Measurements from ENCODE around the gene TK1.
"Not testable (repeated sequence)": the region's sequence is repeated elsewhere in the genome, so short reads cannot be mapped to it uniquely, and the experiment has no call there.

The TK1 gene

DNA sequence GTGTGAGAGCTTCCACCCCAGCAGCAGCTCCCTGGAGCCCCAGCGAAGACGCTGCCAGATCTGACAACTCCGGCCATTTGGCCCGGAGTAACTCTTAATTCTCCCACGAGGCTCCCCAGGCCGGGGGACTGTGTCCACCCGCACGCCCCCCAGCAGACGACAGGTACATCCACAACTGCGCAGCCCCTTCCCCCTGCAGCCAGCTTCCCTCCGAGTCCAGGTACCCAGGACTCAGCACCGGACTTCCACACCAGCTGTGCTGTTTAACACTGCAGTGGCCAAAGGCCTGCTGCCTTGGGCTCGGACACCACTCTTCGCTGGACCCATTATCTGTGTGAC lies 11.2 kb downstream of the TK1 start:
- no peak for DNase-seq

DNA sequence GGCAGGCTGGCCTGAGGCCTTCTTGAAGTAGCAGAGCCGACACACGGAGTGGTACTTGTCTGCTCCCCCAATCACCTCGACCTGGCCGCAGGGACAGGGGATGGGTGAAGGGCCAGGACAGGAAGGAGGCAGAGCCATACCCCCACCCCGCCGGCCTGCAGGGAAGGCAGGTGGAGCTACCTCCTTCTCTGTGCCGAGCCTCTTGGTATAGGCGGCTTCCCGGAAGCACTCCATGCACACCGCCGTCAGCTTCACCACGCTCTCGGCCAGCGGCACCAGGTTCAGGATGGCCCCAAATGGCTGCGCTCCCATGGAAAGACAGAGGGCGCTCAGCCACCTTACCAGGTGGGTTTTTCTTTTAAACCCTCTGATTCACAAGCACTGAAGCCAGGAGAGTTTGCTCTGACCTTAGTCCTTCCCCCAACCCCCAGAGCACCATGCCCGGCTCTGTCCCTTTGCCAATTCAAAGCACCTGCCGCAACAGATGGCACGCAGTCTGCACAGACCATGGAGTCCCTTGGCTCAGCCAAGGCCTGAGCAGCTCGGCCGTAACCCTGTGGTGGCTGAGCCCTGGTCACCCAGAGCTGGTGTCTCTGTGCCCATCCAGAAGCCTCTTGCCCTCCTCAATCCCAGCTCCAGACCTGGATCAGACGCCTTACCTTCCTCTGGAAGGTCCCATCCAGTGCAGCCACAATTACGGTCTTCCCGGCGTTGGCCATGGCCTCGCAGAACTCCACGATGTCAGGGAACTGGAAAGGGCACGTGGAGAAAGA lies 11.8 kb downstream of the TK1 start:
- DNase-seq, result no peak

DNA sequence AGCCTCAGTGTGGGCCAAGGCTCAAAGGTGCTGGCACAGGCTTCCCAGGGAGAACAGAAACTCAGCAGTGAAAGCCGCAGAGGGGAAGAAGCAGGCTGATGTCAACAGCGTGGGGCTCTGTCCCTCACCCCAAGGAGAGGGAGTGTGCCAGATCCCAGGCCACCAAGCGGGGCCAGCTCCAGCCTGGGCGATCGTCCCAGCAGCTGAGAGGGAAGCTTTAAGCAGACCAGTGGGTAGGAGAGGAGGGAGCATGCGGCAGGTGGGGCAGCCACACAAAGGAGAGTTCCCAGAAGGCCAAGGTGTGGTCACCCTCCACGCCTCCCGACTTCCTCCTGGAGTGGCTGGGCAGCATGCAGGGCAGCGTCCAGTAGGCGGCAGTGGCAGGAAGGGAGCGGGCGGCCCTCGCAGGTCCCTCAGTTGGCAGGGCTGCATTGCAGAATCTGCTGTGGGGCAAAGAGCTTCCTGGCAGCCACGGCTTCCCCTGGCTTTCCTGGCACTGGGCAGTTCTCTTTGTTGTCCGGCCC lies 12.4 kb downstream of the TK1 start:
- no peak for DNase-seq

DNA sequence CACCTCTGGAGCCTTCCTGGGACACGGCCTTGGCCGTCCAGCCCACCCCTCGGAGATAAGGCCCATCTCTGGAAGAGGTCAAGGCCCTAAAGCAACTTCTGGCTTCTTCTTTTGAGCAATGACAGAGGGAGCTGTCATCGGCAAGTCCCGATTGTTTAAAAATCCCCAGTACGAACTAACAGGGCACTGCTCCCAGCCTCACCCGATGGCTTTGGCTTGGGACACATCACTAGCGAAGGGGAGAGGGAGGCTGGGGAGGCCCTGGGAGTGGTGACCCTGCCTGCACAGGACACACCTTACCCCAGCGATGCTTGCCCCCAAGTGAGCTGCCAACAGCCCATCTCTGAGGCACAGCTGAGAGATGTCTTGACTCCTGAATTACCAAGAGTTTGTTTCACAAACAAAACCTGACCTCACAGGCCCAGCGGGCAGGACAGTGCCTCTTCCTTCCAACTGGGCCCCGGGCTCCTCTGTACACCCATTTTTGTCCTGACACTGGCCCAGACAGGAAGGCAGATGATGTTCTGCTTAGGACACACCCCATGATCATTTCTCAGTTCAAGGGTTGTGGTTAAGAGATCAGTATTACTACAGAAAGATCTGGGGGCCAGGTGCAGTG lies 13.6 kb downstream of the TK1 start:
- DNase-seq, result peak; percentile 42

DNA sequence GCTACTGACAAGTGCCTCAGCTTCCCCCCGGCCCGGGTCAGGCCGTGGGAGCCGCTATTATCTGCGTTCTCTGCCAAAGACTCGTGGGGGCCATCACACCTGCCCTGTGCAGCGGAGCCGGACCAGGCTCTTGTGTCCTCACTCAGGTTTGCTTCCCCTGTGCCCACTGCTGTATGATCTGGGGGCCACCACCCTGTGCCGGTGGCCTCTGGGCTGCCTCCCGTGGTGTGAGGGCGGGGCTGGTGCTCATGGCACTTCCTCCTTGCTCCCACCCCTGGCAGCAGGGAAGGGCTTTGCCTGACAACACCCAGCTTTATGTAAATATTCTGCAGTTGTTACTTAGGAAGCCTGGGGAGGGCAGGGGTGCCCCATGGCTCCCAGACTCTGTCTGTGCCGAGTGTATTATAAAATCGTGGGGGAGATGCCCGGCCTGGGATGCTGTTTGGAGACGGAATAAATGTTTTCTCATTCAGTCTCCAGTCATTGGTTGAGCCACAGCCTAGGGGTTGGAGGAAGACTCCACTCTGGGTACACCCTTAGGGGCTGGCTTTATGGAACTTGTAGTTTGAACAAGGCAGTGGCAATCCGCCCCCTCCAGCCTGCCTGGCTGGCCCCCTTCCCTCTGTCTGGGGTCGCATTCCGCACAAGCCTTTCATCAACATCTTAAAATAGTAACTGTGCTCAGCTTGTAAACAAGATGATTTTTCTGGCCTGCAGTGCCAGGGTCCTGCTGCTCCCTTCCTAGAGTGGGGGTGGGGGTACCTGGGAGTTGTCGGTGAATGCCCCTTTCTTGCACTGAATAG lies 14.4 kb downstream of the TK1 start:
- DNase-seq, result no peak

DNA sequence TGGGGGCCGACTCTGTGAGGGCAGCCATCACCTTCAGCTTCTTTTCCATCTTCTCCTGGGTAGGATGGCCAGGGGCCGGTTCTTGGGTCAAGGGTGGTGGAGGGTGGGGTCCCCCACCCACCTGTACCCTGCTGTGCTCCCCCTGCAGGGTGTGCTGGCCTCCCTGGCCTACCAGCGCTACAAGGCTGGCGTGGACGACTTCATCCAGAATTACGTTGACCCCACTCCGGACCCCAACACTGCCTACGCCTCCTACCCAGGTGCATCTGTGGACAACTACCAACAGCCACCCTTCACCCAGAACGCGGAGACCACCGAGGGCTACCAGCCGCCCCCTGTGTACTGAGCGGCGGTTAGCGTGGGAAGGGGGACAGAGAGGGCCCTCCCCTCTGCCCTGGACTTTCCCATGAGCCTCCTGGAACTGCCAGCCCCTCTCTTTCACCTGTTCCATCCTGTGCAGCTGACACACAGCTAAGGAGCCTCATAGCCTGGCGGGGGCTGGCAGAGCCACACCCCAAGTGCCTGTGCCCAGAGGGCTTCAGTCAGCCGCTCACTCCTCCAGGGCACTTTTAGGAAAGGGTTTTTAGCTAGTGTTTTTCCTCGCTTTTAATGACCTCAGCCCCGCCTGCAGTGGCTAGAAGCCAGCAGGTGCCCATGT lies 15.1 kb downstream of the TK1 start:
- DNase-seq, result not testable (repeated sequence)

DNA sequence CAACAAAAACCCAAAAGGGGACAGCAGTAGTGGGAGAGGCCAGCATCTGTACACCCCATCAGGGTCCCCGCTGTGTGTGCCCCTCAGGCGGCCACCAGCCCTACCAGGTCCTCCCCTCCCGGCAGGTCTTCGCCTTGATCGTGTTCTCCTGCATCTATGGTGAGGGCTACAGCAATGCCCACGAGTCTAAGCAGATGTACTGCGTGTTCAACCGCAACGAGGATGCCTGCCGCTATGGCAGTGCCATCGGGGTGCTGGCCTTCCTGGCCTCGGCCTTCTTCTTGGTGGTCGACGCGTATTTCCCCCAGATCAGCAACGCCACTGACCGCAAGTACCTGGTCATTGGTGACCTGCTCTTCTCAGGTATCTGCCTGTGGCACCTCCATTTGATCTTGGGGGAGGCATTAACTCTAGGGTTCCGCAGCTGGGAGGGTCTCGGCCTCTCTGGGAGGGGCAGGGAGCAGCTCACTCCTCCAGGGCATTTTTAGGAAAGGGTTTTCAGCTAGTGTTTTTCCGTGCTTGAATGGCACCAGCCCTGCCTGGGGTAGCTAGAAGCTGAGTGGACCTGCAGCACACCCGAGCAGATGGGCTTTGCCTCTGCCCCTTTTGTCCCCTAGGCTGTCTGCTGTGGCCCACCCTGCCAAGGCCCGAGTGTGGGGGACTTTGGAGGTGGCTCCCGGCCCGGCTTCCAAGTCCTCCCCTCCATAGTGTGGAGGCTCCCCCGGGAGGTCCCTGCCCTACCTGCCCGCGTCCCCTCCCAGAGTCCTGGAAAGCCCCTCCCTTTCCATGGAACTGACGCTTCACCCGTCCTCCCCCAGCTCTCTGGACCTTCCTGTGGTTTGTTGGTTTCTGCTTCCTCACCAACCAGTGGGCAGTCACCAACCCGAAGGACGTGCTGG lies 15.9 kb downstream of the TK1 start:
- DNase-seq, result no peak

DNA sequence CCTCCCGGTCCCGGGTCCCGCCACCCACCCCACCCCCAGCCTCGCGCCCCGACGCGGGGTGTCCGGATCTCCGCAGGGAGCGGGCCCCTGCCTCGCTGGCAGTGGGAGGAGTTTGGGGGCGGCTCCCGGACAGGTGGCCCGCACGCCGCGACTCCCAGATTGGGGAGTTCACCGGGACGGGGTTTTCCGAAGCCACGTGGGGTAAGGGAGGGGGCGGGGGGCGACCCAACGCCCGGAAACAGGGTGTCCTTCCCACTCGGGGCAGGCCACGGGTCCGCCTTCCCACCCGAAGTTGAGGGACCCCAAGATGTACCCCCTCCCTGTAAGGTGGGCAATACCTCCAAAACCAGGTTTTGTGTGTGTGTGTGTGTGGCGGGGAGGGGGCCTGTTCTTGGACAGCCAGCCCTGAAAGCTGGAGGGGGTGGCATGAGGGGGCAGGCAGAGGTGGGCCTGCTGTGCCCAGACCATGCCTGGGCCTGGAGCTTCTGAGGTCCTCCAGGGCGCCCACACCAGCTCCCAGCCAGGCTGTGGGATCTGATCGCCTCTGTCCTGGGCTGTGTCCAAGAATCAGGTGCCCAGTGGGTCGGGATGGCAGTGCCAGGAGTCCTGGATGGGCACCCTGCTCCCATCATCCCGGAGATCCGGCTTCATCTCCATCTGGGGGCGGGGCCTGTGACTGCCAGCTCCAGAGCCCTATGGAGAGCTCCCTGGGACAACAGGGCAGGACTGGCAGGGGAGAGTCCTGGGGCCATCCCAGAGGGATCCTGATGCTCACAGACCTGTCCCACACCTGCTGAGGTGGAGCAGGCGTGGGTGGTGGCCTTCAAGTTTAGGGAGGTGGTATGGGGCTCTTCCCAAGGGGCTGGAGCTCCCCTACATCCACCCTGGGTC lies 17.7 kb downstream of the TK1 start:
- peak; percentile 52 for DNase-seq

DNA sequence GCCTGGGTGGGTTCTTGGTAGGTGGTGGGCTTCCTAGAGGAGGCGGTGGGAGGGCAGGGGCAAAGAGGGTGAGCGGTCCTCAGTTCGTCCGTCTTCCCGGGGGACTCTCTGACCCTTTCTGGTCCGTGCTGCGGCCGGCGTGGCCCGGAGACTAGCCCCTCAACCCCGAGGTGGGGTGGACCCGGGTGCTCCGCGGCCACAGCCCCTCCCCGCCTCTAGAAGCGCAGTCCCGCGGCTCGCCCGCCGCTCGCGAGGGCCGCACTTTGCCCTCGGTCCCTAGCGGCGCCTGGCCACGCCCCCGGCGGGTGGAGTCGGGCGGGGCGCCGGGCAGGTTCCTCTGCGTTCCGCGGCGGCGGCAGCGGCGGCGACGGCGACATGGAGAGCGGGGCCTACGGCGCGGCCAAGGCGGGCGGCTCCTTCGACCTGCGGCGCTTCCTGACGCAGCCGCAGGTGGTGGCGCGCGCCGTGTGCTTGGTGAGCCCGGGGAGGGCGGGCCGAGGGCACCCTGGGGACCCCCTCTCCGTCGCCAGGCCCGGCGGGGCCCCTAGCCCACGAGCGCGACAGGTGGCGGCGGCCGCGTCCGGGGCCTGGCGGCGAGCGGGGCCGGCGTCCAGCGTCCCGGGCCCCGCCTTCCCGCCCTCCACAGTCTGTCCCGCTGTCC lies 18.5 kb downstream of the TK1 start, which contains the start of gene SYNGR2:
Gene SYNGR2 (plus strand): TSS at position 340 of the 661 bp plus-strand sequence. CDS start 36 bp downstream, at position 376.
- DNase-seq, result peak; percentile 86

DNA sequence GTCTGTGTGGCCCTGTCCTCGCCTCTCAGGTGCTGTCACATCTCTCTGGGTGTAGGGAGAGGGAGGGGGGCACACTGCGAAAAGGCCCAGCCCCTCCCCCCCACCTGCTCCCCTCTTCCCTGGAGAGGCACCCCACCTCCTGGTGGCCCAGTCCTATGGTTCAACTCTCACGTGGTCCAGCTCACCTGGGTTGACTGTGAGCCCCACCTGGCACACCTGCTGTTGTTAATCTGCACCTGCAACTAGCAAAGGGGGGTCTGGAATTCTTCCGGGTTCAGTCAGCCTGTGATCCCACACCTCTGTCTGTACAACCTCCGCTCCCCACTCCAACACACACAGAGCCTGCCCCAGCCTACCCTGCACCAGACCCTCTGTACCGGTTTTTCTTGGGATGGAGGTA lies 20.4 kb downstream of the TK1 start:
- no peak for DNase-seq

DNA sequence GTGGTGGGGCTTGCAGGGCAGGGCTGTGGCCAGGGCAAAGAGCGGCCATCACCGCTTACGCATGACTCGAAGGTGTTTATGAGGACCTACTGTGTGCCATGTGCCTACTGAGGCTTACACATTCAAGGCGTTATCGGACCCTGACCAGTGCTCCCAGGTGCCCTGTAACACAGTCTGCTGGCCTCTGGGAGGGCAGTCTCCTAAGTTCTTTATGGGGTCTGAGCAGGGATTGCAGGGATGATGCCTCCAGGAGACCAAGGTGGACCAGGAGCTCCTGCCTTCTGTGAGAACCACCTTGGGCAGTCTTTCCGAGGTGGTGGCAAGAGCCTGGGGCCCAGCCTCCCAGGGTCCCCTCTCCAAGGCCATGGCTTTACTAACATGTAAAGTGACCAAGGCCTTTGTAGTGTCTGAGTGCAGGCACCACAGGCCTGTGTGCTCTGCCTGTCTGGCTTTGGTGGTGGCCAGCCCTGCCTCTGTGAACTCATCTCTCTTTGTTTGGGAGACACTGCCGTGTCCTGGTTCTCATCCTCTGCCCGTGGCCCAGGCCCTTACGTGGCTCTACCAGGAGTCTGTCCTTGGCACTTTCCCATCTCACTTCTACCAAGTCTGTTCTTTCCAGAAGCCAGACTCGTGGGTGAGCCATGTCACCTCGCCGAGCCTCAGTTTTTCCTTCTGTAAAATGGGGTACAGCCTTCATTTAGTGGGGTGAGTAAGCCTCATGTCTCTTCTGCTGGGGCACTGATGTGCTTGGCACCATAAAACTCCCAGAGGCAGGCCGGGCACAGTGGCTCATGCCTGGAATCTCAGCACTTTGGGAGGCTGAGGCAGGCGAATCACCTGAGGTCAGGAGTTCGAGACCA lies 21.9 kb downstream of the TK1 start:
- DNase-seq, result no peak

DNA sequence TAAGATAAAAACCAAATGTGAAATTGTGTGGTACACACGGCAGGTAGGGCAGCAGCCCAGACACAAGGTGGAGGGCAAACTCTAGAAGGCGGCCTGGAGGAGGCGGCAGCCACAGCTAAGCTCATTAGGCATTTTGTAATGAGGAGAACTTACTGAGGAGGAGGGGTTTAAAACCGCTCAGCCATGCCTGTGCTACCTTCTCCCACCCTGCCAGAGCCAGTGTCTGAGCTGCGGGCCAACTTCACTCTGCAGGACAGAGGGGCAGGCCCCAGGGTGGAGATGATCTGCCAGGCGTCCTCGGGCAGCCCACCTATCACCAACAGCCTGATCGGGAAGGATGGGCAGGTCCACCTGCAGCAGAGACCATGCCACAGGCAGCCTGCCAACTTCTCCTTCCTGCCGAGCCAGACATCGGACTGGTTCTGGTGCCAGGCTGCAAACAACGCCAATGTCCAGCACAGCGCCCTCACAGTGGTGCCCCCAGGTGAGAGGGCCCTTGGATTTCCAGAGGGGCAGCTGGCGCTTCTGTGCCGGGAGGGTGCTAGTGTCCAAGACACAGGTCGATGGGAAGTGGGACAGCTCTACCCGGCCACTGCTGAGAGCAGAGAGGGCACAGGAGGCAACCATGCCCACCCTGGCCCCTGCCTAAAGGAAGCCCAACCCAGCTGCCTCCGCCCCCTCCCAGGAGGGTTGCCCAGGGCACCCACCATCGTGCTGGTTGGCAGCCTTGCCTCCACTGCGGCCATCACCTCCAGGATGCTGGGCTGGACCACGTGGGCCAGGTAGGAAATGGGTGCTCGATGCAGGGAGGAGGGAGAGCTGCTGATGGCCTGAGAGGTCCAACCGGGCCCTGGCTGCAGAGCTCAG lies 22.7 kb downstream of the TK1 start:
- DNase-seq, result no peak

DNA sequence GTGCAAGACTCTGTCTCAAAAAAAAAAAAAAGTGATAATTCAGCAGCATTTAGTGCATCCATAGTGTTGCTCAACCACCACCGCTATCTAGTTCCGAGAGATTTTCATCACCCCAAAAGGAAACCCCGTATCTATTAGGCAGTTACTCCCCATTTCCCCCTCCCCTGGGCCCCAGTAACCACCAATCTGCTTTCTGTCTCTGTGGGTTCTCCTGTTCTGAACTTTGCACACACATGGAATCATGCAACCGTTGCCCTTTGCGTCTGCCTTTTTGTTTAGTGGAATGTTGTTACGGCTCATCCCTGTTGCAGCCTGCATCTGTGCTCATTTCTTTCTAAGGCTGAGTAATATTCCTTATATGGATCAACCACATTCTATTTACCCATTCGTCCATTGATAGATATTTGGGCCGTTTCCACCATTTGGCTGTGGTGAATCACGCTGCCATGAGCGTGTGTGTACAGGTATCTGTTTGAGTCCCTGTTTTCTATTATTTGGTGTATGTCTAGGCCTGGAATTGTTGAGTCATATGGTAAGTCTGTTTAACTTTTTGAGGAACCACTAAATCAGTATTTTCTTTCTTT lies 27.2 kb downstream of the TK1 start:
- DNase-seq, result no peak

DNA sequence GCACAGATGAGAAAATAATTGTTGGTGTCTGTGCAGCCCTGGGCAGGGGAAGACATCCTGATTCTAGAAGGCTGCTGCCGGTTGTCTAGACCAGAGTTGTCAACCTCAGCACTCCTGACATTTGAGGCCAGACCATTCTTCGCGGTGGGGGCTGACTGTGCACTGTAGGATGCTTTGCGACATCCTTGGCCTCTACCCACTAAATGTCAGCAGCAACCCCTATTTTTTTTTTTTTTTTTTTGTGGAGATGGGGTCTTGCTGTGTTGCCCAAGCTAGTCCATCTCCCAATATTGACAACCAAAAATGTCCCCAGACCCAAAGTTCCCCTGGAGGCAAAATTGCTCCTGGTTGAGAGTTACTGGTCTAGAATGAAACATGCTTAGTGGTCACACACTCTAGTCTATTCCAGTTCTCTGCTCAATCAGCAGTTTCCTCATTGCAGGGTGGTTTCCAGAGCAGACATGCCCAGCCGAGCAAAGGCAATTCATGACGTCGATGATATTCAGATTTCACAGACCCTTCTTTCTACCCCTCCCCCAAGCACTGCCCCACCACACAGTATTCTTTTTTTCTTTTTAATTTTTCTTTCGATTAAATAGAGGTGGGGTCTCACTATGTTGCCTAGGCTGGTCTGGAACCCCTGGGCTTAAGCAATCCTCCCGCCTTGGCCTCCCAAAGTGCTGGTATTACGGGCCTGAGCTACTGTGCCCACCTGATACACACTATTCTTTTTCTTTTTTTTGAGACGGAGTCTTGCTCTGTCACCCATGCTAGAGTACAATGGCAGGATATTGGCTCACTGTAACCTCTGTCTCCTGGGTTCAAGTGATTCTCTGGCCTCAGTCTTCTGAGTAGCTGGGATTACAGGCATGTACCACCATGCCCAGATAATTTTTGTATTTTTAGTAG lies 31.7 kb downstream of the TK1 start:
- DNase-seq, result no peak

DNA sequence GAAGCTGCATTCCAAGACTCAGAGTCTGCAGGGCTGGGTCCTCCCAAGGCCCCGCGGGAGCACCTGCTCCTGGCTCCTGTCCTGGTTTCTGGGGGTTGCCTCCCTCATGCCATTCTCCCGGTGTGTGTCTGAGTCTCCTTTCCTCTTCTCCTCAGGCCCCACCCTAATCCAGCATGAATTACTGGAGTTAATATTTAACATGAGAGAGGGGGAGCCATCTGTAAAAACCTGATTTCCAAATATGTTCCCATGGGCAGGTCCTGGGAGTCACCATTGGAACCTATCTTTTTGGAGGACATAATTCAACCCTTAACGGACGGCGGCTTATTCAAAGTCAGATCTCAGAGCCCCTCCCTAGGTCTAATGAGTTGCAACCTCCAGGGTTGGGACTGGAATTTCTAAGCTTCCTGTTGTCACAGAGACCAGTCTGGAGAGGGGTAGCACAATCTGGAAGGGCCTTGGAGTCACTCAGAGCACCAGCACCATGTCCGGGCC lies 35.3 kb downstream of the TK1 start:
- DNase-seq, result no peak

DNA sequence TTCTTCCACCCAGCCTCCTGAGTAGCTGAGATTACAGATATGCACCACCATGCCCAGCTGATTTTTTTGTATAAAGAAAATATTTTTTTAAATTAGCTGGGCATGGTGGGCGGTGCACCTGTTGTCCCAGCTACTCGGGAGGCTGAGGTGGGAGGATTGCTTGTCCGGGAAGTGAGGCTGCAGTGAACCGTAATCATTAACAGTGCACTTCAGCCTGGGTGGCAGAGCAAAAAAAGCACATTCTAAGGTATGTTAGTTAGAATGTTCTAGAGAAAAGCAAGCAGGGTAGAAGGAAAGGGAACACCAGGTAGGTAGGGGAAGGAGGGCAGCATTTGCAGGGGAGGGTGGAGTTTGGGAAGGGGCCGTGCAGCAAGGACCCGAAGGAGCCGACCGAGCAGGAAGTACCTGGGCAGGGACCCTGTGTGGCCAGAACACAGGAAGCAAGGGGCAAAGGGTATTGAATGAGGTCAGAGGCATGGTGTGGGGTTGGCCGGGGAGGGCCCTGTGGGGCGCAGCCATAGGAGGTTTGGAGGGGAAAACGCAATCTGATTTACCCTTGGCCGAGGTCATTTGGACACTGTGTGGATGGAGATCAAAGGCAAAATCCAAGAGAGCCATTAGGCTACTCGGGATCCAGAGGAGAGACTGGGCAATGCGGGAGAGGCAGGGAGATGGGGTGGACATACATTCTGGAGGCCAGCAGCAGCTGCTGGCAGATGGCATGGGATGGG lies 38.4 kb downstream of the TK1 start:
- no peak for DNase-seq

Measured in central memory CD4-positive, alpha-beta T cell (primary cell).